Stomach (tissue), 9 donors: ENCODE data around the gene LILRB3. TPM values are rescaled to one million over a fixed set of nuclear protein-coding genes. Genes with fewer than 3 reads are reported as not detected.
A peak's percentile ranks its signal among the peaks of the same experiment; 100 is the strongest.
"Not testable (repeated sequence)": the region's sequence is repeated elsewhere in the genome, so short reads cannot be mapped to it uniquely, and the experiment has no call there.

Experiments used
- DNase-seq, 2 donors: peaks; one replicate each; pipeline versions ENCODE4 v3.0.0 to v3.0.0-alpha.2; 2013 to 2019
- H3K27ac ChIP-seq, 5 donors: fragments of 200-600 bp in 4 of 5; sonication (generic) in 4 of 5; one replicate each; pipeline ENCODE4 v1.5.1; 2013 to 2019; ENCODE audit warnings: mild to moderate bottlenecking in 1 of 5, moderate library complexity in 1 of 5
- H3K27me3 ChIP-seq, 3 donors: fragments of 200-600 bp; sonication (generic); one replicate each; pipeline ENCODE4 v1.5.1; 2017 to 2019; ENCODE audit warnings: mixed run types in 1 of 3
- H3K36me3 ChIP-seq, 4 donors: fragments of 200-600 bp; sonication (generic); 1 replicate in 3 of 4; 2 replicates in 1 of 4; pipeline ENCODE4 v1.5.1; 2016 to 2019
- H3K4me1 ChIP-seq, 4 donors: fragments of 200-600 bp; sonication (generic); one replicate each; pipeline ENCODE4 v1.5.1; 2016 to 2019
- H3K4me3 ChIP-seq, 4 donors: fragments of 200-600 bp; sonication (generic) in 3 of 4; one replicate each; pipeline ENCODE4 v1.5.1; 2016 to 2019; ENCODE audit warnings: mild to moderate bottlenecking in 1 of 4
- H3K9me3 ChIP-seq, 4 donors: fragments of 200-600 bp; sonication (generic); one replicate each; pipeline ENCODE4 v1.5.1; 2016 to 2019
- CTCF ChIP-seq, 7 experiments: fragments of 450-650 bp in 4 of 7; fragments of 200-600 bp in 3 of 7; sonication (generic) in 3 of 7; IDR thresholded peaks; one replicate each; pipeline ENCODE4 v1.5.1; 2016 to 2019; ENCODE audit warnings: antibody characterized with exemption in 7 of 7, control low read depth in 2 of 7, mild to moderate bottlenecking in 1 of 7
- EP300 ChIP-seq: sonication (generic); formaldehyde crosslinking; IDR thresholded peaks from one replicate; pipeline ENCODE4 v1.6.1; 2017; ENCODE audit warnings: antibody characterized with exemption
- POLR2A ChIP-seq, 4 donors: fragments of 450-650 bp; IDR thresholded peaks; one replicate each; pipeline ENCODE4 v1.6.1; 2016; ENCODE audit warnings: antibody characterized with exemption in 4 of 4, control low read depth in 2 of 4, mild to moderate bottlenecking in 1 of 4, moderate library complexity in 1 of 4
- POLR2AphosphoS5 ChIP-seq, 3 donors: sonication (generic); formaldehyde crosslinking; IDR thresholded peaks; one replicate each; pipeline ENCODE4 v1.6.1; 2016; ENCODE audit warnings: antibody characterized with exemption in 3 of 3
- WGBS, 5 donors: extraction: QIAGEN DNeasy Blood & Tissue Kit in 3 of 5; methylation state at CpG; one replicate each; pipeline versions ENCODE4 v1.1.5 to v1.1.7; 2013 to 2018; 5-methylcytosine and 5-hydroxymethylcytosine counted together
- intact Hi-C: fragments of 100-400 bp; cut with DNase I; formaldehyde crosslinking; loops from one replicate; pipeline ENCODE4 v1.15.1; 2023; ENCODE audit warnings: low total_unique reads
- polyA plus RNA-seq, 3 donors: library from polyadenylated mRNA; stranded (reverse); fragments of 200-250 nt; gene quantifications; one replicate each; pipeline ENCODE4 v1.2.3, GENCODE V29; 2013
- total RNA-seq, 5 donors: library from RNA; depleted of rRNA; stranded (reverse); fragments of >200 nt; gene quantifications; one replicate each; pipeline versions ENCODE4 v1.1.0 to v1.2.3, GENCODE V29; 2014 to 2016
- donor health status: healthy with polysubstance abuse.
- donor health status: Bipolar disorder and iron deficiency.
- donor health status: healthy.

Gene LILRB3
- total and polyA plus RNA-seq, 8 donors: 0.89 to 74.7 (median 2.5) TPM; not detected in 1

DNA sequence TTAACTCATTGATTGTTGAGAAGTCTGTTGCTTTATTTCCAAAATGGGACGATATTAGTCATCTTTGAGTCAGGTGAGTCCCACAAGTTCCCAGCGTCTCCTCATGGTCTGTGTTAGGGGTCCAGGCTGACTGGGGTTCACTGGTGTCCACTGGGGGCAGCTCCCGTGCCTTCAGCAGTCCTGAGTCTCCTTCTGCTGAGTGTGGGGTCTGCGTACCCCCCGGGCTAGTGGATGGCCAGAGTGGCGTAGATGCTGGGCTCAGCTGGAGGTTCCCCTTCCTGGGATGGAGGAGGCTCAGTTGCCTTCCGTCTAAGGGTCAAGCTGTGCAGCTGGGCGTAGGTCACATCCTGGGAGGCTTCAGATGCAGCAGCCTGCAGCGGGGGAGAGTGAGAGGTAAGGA is 5.9 kb downstream of the LILRB3 start:
- Histone ChIP-seq H3K27ac (no peak overlapping the region), H3K4me3 (no peak overlapping the region), H3K9me3 (no peaks in the 10 kb centered on the region), H3K27me3 (peaks cover 0 to 14% (median 0%) of the 10 kb centered on the region in 3 donors), H3K4me1 (peaks cover 0 to 7% (median 0%) of the 10 kb centered on the region in 4 donors), H3K36me3 (peaks cover 0 to 33% (median 10%) of the 10 kb centered on the region in 4 donors)
- TF ChIP-seq POLR2AphosphoS5 (IDR thresholded peaks at IDR 0.05) (no peak), CTCF (IDR thresholded peaks at IDR 0.05) (no peak), EP300 (no peak), POLR2A (IDR thresholded peaks at IDR 0.05) (no peak)
- 81 to 93% (median 87%) methylated on average over 7 to 9 of the region's 9 CpGs for WGBS, 5 donors
- DNase-seq: no peak
- intact Hi-C loops: no loop called here

DNA sequence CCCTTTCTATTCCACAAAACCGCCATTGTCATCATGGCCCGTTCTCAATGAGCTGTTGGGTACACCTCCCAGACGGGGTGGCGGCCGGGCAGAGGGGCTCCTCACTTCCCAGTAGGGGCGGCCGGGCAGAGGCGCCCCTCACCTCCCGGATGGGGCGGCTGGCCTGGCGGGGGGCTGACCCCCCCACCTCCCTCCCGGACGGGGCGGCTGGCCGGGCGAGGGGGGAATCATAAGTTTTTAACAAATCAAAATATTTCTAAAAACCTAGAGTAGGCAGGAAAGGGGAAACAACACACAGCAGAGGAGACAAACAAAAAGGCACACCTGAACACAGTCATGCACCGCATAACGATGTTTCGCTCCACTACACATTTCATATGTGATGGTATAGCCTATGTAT is 8.1 kb downstream of the LILRB3 start:
- DNase-seq, intact Hi-C loops, H3K9me3 ChIP-seq, H3K27ac ChIP-seq, H3K4me3 ChIP-seq, H3K27me3 ChIP-seq: not testable (repeated sequence)
- 90 to 99% (median 98%) methylated on average over 11 to 16 of the region's 19 CpGs for WGBS, 5 donors
- Histone ChIP-seq H3K4me1 (peaks cover 14 to 23% (median 16%) of the 10 kb centered on the region in 4 donors), H3K36me3 (peaks cover 0 to 33% (median 10%) of the 10 kb centered on the region in 4 donors)

- H3K9me3 ChIP-seq, H3K4me3 ChIP-seq, H3K27me3 ChIP-seq, H3K27ac ChIP-seq, intact Hi-C loops, DNase-seq: not testable (repeated sequence)
- peaks cover 0 to 29% (median 7%) of the 10 kb centered on the region in 4 donors for H3K36me3 ChIP-seq
- WGBS, 5 donors: 48 to 67% (median 65%) methylated on average over 3 to 5 of the region's 5 CpGs
- peaks cover 20 to 23% (median 21%) of the 10 kb centered on the region in 4 donors for H3K4me1 ChIP-seq
Observed at GRCh38 chr19:54214217-54214616, 8.6 kb downstream of the LILRB3 start.

GRCh38 chr19:54211235-54211634 is 11.6 kb downstream of the LILRB3 start:
- Histone ChIP-seq H3K27ac (peak overlapping the region; percentile 7 to 94 (median 84)), H3K36me3 (peaks cover 18 to 27% (median 26%) of the 10 kb centered on the region in 4 donors), H3K27me3 (no peaks in the 10 kb centered on the region), H3K4me1 (peaks cover 46 to 52% (median 51%) of the 10 kb centered on the region in 4 donors), H3K9me3 (no peaks in the 10 kb centered on the region), H3K4me3 (no peak overlapping the region)
- 81 to 86% (median 82%) methylated on average over 12 of the region's 12 CpGs for WGBS, 5 donors
- DNase-seq: no peak
- no peak for TF ChIP-seq POLR2A (IDR thresholded peaks at IDR 0.05)
- TF ChIP-seq POLR2AphosphoS5 (IDR thresholded peaks at IDR 0.05): no peak
- TF ChIP-seq CTCF (IDR thresholded peaks at IDR 0.05): no peak
- TF ChIP-seq EP300: no peak
- intact Hi-C loops: no loop called here

DNA sequence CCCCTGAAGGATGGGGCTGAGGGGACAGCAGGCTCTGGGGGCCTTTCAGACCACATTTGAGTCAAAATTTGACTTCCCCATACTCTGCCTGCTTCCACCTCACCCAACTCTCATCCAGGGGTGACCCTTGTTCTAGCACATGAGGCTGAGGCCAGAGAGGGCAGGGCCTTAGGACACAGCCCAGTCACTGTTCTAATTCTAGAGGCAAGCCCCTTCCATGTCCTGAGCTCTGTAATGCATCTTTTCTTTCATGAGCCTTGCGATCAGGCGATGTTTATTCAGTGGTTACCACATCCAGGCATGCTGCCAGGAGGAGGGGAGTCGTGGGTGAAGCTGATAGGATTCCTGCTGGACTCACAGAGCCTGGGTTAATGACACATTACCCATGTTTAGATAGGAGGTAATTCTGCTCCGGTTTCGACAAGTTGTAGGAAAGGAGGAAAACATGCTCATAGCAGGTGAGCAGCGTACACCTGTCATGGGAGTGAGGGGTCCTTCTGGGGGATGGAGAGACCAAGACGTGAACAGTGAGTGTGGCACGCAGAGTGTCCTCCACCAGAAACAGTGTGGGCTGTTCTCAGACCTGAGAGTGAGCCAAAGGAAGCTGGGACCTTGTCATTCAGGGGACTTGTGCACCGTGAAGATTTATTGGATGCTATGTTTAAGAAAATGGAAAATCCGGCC is 12.9 kb downstream of the LILRB3 start:
- Histone ChIP-seq H3K4me3 (peak overlapping the region in 1 of 4 donors; percentile 15), H3K27ac (peak overlapping the region; percentile 81 to 94 (median 89)), H3K9me3 (no peaks in the 10 kb centered on the region), H3K36me3 (peaks cover 31 to 40% (median 37%) of the 10 kb centered on the region in 4 donors), H3K27me3 (no peaks in the 10 kb centered on the region), H3K4me1 (peaks cover 52 to 65% (median 64%) of the 10 kb centered on the region in 4 donors)
- TF ChIP-seq POLR2A (IDR thresholded peaks at IDR 0.05) (no peak), EP300 (no peak), CTCF (IDR thresholded peaks at IDR 0.05) (no peak), POLR2AphosphoS5 (IDR thresholded peaks at IDR 0.05) (peak; percentile 74 to 98 (median 83))
- DNase-seq: peak; percentile 97
- intact Hi-C loops: no loop called here
- 7 to 23% (median 17%) methylated on average over 10 of the region's 10 CpGs for WGBS, 5 donors
